HG03432 (cell line): ENCODE measurements around the gene COLQ.
"Not testable (repeated sequence)": the region's sequence is repeated elsewhere in the genome, so short reads cannot be mapped to it uniquely, and the experiment has no call there.

ENCODE experiments used
- ATAC-seq: cut with Tn5 transposase; IDR thresholded peaks from one replicate; pipeline ENCODE4 v1.9.1; 2021; ENCODE audit warnings: mild to moderate bottlenecking, moderate library complexity; ENCODE audit not compliant: unreplicated experiment

Gene COLQ

GRCh38 chr3:15430624-15431023, 90.9 kb downstream of the COLQ start:
- ATAC-seq = no peak

- no peak for ATAC-seq
These were observed 92.4 kb downstream of the COLQ start for GRCh38 chr3:15429080-15429479.

DNA sequence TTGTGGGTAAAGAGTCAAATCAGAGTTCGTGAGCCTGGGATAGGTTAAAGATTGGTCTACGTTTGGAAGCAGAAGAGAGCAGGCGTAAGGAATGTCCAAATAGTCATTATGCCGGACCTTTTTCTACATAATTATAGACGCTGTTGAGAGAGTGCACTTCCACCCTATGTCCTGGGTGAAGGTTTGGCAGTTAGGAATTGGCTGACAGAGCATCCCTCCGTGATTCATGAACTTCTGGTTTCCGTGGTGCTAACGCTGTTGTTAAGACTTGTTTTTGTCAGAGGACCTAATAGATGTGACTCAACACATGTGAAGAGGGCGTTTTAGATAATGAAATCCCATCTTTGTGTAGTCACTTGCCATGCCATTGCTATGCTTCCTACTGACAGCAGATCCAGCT, 93.0 kb downstream of the COLQ start:
- ATAC-seq = no peak

DNA sequence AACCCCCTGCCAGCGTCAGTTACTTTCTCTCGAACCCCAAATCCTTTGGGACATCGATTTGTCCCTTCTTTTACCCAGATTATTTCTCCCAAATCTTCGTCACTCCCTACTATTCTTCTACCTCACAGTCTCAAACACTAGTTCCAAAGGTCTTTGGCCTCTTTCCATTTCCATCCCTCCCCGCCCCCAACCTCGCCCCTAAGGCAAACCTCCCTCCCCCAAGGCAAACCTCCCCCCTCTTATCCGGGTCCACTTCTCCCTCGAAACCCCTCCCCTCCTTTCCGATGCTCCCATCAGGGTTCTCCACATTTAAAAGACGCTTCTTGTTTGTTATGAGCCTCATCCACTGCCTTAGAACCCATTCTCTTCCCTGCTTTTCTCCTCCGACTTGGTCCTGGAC, 93.5 kb downstream of the COLQ start:
- ATAC-seq = no peak

GRCh38 chr3:15427182-15427880, 94.2 kb downstream of the COLQ start, which contains the start of the genes EAF1 and METTL6:
TSS of gene EAF1 (plus strand) at chr3:15427598. CDS start at chr3:15427780, 182 bp downstream.
TSS of gene METTL6 (minus strand) at chr3:15427544. CDS start at chr3:15426511, 1,033 bp downstream.
- peak; percentile 95 for ATAC-seq

DNA sequence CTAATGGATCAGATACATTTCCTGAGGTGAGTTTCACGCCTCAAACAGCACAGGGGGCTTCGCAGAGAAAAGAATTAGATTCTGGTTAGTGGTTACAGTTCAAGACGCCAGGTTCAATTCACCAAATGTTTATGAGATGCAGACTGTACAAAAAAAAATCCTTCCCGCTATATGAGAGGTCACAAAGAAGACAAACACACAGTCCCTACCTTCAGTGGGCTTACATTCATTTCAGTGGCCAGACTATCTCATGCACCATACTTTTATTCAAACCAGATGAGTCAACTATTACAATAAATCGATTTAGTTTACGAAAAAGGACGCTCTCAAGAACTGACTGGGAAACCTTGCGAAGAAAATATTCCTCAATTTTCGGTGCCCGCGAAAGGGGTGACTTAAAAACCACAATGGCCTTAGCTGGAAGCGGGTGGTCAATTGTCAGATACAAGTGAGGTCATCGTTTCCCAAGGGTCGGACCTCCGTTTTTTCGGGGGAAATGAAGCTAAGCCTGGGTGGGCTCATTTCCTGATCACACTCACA, 94.9 kb downstream of the COLQ start:
- peak; percentile 17 for ATAC-seq

DNA sequence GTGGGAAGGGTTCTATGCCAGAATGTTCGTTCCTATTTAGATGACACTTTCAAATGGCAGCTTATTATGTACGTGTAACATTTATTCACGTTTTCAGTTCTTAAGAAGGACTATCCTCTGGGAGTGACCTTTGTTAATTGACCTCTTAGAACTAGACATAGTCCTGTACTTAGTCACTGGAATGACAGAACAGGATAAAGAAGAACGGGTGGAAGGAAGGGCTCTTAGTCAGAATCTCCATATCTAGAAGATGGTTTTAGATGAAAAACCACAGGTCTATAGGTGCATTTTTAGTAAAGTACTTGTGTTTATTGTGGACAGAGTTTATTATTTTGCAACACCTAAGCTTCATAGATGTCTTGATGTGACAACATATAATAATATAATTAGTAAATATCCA, 100.6 kb downstream of the COLQ start:
- no peak for ATAC-seq

- not testable (repeated sequence) for ATAC-seq
These were observed 110.5 kb downstream of the COLQ start for GRCh38 chr3:15410966-15411365.

DNA sequence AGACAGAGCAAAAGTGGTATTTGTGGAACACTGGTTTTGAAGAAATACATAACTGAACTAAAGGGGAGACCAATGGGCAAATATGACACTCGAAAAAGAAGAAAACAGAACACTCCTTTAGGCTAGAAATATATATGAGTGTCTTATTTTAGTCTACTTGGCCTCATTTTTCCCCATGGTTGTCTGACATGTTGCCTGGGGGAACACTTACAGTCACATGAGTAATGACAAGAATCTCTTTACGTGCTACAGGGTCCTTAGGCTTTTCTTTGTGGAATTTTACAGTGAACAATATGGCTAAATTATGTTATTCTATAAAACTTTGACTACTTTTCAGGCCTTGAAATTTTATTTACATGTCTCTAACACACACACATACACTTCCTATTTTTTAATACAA, 111.7 kb downstream of the COLQ start:
- no peak for ATAC-seq

- no peak for ATAC-seq
These were observed 112.3 kb downstream of the COLQ start for GRCh38 chr3:15409239-15409638.

- peak; percentile 59 for ATAC-seq
These were observed 116.0 kb downstream of the COLQ start for GRCh38 chr3:15405448-15406050.

DNA sequence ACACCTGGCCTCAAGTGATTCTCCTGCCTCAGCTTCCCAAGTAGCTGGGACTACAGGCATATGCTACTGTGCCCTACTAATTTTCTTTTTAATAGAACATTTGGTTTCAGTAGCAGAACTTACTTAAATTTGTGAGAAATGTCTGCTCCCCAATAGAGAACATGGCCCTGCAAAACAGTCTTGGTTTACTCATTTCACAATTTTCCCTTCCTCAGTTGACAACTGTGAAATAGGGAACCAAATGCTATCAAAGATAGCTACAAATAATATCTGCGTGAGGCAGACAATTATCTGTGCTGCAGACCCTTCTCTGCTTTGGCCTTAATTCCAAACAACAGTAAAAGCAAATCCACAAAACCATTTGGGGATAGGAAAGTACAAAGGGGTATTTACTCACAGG, 116.7 kb downstream of the COLQ start:
- ATAC-seq = peak; percentile 32

DNA sequence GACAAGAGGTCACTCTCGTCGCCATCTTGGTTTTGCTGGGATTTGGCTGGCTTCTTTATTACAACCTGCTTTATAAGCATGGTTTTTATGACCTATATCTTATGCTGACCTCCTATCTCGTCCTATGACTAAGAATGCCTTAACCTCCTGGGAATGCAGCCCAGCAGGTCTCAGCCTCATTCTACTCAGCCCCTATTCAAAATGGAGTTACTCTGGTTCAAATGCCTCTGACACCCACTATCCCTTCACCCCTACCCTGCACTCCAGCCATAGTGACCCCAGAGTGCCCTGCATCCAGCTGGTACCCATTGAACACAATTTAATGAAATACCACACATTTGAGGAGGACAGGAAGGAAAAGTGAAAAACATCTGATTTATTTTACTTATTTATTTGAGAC, 117.5 kb downstream of the COLQ start:
- ATAC-seq = no peak

GRCh38 chr3:15403495-15403894, 118.0 kb downstream of the COLQ start:
- no peak for ATAC-seq

DNA sequence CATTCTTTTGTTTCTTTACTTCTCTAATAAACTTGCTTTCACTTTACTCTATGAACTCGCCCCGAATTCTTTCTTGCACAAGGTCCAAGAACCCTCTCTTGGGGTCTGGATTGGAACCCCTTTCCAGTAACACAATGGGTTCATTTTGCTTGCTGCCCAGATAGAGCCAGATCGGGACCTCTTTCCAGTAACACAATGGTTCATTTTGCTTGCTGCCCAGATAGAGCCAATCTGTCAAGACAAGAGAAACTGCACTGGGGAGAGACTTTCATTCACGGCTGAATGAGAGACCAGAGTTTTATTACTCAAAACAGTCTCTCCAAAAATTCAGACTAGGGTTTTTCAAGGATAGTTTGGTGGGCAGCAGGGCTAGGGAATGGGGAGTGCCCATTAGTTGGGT, 119.6 kb downstream of the COLQ start:
- no peak for ATAC-seq
